ENCODE data around the gene FDX2. TPM values are rescaled to one million over a fixed set of nuclear protein-coding genes. Genes with fewer than 3 reads are reported as not detected.
"Not testable (repeated sequence)": the region's sequence is repeated elsewhere in the genome, so short reads cannot be mapped to it uniquely, and the experiment has no call there.

The FDX2 gene
- total and polyA plus RNA-seq, 9 donors, result 2.5 to 23.6 (median 13.2) TPM

- H3K27me3 ChIP-seq, result no peaks in the 10 kb centered on the region
These were observed 31.5 kb downstream of the FDX2 start for GRCh38 chr19:10284065-10284959.

GRCh38 chr19:10283301-10284064 is 32.3 kb downstream of the FDX2 start:
- TF ChIP-seq CTCF (IDR thresholded peaks at IDR 0.05) (no peak), EP300 (IDR thresholded peaks at IDR 0.05) (no peak), POLR2A (IDR thresholded peaks at IDR 0.05) (no peak)
- intact Hi-C loops (cut with DNase I), result no loop called here
- H3K27me3 ChIP-seq, result no peaks in the 10 kb centered on the region

More at GRCh38 chr19:10284065-10284959, 31.5 kb downstream of the FDX2 start:
- H3K4me1 ChIP-seq (ENCODE audit: insufficient read depth), result peaks cover 6% of the 10 kb centered on the region
- intact Hi-C loops (cut with DNase I), result no loop called here
- H3K36me3 ChIP-seq, result no peaks in the 10 kb centered on the region
- no peak for DNase-seq
- no peak overlapping the region for H3K27ac ChIP-seq
- H3K9me3 ChIP-seq, result no peaks in the 10 kb centered on the region
- WGBS, 3 donors, result 91 to 93% (median 91%) methylated on average over 33 to 34 of the region's 34 CpGs
- TF ChIP-seq POLR2A (IDR thresholded peaks at IDR 0.05) (no peak), CTCF (IDR thresholded peaks at IDR 0.05) (no peak), EP300 (IDR thresholded peaks at IDR 0.05) (no peak)
- no peak overlapping the region for H3K4me3 ChIP-seq

GRCh38 chr19:10282043-10282442 is 33.8 kb downstream of the FDX2 start:
- H3K4me3 ChIP-seq; intact Hi-C loops (cut with DNase I); H3K27me3 ChIP-seq; H3K27ac ChIP-seq; H3K4me1 ChIP-seq (ENCODE audit: insufficient read depth); H3K36me3 ChIP-seq; H3K9me3 ChIP-seq; DNase-seq: not testable (repeated sequence)
- 92 to 96% (median 94%) methylated on average over 5 of the region's 5 CpGs for WGBS, 3 donors

More at GRCh38 chr19:10283301-10284064, 32.3 kb downstream of the FDX2 start:
- Histone ChIP-seq H3K4me3 (no peak overlapping the region), H3K9me3 (no peaks in the 10 kb centered on the region), H3K27ac (no peak overlapping the region), H3K36me3 (no peaks in the 10 kb centered on the region), H3K4me1 (ENCODE audit: insufficient read depth) (peaks cover 1% of the 10 kb centered on the region)
- 75 to 77% (median 77%) methylated on average over 23 of the region's 23 CpGs for WGBS, 3 donors
- DNase-seq, result no peak

- no peaks in the 10 kb centered on the region for H3K36me3 ChIP-seq
- no peaks in the 10 kb centered on the region for H3K27me3 ChIP-seq
- H3K27ac ChIP-seq, result no peak overlapping the region
- TF ChIP-seq CTCF (IDR thresholded peaks at IDR 0.05) (no peak), POLR2A (IDR thresholded peaks at IDR 0.05) (no peak), EP300 (IDR thresholded peaks at IDR 0.05) (no peak)
- intact Hi-C loops (cut with DNase I), result no loop called here
- no peaks in the 10 kb centered on the region for H3K4me1 ChIP-seq (ENCODE audit: insufficient read depth)
- no peak for DNase-seq
- H3K4me3 ChIP-seq, result no peak overlapping the region
- 87 to 89% (median 89%) methylated on average over 5 of the region's 5 CpGs for WGBS, 3 donors
- H3K9me3 ChIP-seq, result no peaks in the 10 kb centered on the region
These were observed 35.9 kb downstream of the FDX2 start for GRCh38 chr19:10279737-10280442.

Measured in ovary (tissue), 9 donors.